ENCODE results near the gene DIDO1.

GRCh38 chr20:62907384-62908317 lies 18.7 kb downstream of the DIDO1 start:
- TF ChIP-seq CTCF (IDR thresholded peaks at IDR 0.05), result peak; percentile 82
- no peak for TF ChIP-seq EZH2 (IDR thresholded peaks at IDR 0.05; ENCODE audit: borderline replicate concordance, insufficient read depth, low read depth, low read length, poor library complexity, severe bottlenecking)

Data from B cell (primary cell).